ENCODE results near the gene FKBP14.

The FKBP14 gene

DNA sequence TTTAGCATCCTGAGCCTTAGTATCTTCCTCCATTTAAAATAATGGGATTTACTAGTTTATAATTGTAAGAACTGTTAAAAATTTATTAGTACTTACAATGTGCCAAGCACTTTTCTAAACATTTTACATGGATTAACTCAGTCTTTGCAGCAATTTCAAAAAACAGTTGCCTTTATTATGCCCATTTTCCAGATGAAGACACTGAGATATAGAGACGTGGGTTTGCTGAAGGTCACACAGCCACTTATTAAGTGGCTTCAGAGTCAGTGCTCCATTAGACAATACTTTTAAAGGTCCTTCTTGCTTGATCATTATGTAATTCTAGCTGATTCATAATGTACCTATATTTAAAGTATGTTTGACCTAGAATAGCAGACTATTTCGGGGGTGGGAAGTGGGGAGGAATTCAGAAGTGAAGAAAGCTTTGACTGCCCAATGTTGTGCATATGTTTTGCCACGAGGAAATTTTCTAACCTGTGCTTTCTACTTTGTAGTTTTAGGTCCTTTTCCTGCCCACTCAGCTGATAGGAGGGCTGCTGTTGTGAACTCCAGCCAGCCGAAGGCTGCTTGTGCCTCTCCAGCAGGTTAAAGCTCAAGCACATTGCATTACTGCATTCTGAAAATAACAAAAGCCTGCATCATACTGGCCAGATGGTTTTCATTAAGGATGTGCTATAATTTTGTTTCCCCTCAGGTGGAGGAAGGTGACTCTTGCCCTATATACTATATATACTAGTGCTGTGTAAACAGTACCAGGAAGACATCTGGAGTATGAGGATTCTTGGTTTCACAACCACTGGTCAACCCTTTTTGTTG, 6.0 kb upstream of the FKBP14 start:
- no peak for DNase-seq

GRCh38 chr7:30029696-30030095, 3.2 kb upstream of the FKBP14 start:
- DNase-seq, result no peak

DNA sequence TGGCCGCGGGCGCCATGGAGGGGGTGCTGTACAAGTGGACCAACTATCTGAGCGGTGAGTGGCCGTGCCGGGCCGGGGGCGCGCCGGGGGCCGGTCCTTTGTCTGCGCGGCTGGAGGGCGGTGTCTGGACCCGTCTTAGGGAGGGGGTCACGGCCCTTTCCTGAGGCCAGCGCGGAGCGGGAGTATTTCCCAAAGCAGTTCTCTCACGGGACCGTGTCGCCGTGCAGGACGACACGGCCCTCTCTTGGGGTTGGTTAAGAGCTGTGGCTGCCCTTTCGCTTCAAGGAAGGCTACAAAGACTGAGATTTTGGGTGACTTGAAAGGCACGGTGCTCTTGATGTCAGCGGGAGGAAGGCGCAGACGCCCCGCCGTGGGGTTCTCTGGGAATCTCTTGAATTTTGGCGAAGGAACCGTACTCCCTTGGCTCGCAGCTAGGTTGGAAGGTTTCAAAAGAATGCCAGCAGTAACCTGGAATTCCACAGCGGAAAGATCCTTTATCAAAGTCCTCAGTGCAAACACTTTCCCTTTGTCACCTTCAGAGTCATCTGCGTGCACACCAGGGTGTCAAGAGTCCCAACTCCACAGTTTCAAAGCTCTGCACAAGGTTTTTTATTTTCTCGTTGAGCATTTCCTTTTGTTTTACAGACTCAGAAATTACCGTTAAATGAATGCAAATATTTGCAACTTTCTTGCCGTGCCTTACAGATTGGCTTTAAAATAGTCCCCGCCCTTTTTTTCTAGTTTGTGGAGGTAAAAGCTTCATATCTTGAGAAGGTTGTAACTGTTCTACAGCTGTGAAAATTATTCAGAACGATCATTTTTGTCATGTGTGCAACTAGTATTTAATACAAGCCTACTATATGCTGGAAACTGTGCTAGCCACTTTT, 2.5 kb upstream of the FKBP14 start:
- DNase-seq, result no peak

GRCh38 chr7:30028216-30028748, 1.8 kb upstream of the FKBP14 start, which contains the start of gene PLEKHA8:
Gene PLEKHA8, plus strand, starts transcription at chr7:30028412. Its CDS starts 351 bp downstream, at chr7:30028763.
- peak; percentile 83 for DNase-seq

GRCh38 chr7:30027740-30028215, 1.3 kb upstream of the FKBP14 start:
- no peak for DNase-seq

DNA sequence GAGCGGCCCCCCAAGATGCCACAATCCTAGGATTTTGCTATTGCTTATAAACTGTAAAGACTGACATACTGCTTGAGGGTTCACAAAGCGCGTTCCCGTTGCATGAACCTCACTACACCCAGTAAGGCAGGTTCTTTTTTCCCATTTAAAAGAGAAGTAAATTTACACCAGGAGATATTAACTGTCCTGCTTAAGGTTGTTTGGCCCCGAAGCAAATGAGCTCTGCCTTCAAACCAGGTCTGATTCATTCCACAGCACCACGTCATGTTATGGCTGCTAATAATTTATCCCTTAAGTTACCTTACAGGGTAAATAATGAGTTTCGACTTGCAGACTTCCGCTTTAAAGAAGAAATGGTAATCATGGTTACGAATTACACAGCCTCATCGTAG, 559 bp upstream of the FKBP14 start:
- peak; percentile 31 for DNase-seq

DNA sequence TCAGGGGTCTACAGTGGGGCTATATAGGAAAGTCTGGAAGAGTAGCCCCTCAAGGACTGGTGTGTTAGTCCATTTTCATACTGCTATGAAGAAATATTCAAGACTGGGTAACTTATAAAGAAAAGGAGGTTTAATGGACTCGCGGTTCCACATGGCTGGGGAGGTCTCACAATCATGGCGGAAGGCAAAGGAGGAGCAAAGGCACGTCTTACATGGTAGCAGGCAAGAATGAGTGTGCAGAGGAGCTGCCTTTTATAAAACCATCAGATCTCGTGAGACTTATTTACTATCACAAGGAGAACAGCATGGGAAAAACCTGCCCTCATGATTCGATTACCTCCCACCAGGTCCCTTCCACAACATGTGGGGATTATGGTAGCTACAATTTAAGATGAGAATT, 3.0 kb downstream of the FKBP14 start:
- DNase-seq, result no peak

GRCh38 chr7:30022991-30023390, 3.5 kb downstream of the FKBP14 start:
- DNase-seq, result no peak

DNA sequence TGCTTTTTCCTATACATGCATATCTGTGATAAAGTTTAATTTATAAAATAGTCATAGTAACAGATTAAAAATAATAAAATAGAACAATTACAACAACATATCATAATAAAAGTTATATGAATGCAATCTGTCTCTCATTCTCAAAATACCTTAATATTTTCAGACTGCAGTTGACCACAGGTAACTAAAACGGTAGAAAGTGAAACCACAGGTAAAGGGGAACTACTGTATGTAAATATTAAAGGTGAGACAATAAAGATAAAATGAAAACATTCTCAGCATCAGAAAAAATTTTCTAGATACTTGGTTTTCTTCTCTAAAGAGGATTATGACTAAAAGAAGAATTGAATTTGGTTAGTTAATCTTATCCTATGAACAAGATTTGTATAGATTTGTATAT, 6.0 kb downstream of the FKBP14 start:
- no peak for DNase-seq

DNA sequence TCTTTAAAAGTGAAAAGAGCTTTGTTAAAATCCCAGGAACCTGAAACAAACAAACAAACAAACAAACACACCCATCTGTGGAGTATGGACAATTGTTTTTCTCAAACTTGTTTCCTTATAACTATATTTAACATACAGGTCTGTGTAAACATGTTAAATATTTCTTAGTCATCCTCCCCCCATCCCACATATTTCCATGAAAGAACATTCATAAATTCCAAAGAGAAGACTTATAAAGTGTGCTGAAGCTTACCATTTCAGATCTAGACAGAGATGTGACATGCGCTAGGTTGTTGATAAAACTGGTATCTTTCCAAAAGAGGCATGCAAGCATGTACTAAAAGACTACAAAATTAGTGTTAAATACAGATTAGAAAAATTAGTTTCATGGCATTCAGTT, 6.5 kb downstream of the FKBP14 start:
- DNase-seq, result no peak

GRCh38 chr7:30019387-30019786, 7.1 kb downstream of the FKBP14 start:
- no peak for DNase-seq

- DNase-seq, result no peak
These were observed 8.1 kb downstream of the FKBP14 start for GRCh38 chr7:30018451-30018850.

- no peak for DNase-seq
These were observed 13.7 kb downstream of the FKBP14 start for GRCh38 chr7:30012757-30013156.

- DNase-seq, result no peak
These were observed 16.5 kb downstream of the FKBP14 start for GRCh38 chr7:30010021-30010420.

GRCh38 chr7:30005464-30005863, 21.0 kb downstream of the FKBP14 start:
- no peak for DNase-seq

GRCh38 chr7:30003098-30003497, 23.4 kb downstream of the FKBP14 start:
- no peak for DNase-seq

DNA sequence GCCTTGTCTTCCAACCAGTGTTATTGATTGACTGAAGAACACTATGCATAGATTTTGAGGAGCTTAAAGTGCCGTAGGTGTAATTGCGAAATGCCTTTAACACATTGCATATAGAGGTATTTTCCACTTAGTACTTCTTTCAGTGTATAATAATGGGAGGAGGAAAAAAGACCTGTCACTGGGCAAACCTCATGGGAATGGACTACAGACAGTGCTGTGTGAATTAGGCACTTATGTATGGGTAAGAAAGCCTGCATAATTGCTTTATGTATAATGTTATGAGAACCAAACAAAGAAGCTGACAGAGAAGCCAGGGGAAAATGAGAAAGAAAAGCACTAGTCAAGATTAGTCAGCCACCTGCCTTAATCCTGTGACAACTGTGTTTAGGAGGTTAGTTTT, 24.5 kb downstream of the FKBP14 start:
- no peak for DNase-seq

- no peak for DNase-seq
These were observed 28.0 kb downstream of the FKBP14 start for GRCh38 chr7:29998489-29998888.

DNA sequence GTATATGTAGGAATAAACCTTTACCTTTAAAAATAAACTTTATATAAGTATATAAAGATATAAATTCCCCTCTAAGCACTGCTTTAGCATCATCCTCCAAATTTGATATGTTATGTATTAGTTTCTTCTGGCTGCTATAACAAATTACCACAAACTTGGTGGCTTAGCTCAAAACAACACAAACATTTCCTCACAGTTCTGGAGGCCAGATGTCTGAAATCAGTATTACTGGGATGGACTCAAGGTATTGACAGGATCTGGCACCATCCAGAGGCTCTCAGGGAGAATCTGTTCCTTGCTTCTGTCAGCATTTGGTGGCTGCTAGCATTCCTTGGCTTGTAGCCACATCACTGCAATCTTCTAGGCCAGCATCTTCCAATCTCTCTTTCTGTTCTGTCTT, 30.2 kb downstream of the FKBP14 start:
- no peak for DNase-seq

DNA sequence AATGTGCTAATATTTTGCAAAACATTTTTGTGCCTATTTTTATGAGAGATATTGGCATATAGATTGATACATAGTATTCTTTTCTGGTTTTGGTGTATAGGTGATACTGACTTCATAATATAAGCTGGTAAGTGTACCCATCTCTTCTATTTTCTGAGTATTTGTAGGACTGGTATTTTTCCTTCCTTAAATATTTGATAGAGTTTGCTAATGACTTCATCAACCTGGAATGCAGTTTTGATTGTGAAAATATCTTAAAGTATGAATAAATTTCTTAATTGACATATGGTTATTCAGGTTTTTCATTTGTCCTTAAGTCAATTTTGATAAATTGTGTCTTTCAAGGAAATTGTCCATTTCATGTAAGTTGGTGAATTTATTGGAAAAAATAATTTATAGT, 30.9 kb downstream of the FKBP14 start:
- DNase-seq, result no peak

GRCh38 chr7:29993140-29993539, 33.4 kb downstream of the FKBP14 start:
- DNase-seq, result no peak

DNA sequence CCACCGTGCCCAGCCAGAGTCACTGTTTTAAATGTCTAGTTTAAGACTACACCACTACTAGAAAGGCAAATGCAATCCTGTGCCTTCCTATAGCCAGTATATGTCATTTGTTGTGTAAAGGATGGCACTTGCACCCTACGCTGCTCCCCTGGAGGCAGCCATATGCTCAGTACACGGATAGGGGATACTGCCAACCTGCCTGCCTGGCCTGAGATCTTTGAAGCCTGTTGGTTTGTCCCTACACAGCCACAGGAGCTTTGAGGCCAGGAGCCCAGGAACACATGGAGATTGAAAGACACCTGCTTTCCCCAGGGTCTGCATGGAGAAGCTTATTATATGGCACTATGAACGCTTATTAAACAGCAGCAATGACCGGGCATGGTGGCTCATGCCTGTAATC, 34.6 kb downstream of the FKBP14 start:
- no peak for DNase-seq

GRCh38 chr7:29990931-29991330, 35.6 kb downstream of the FKBP14 start:
- DNase-seq, result no peak
